SK-N-DZ (cell line): ENCODE results near the gene OR51D1.
A peak's percentile ranks its signal among the peaks of the same experiment; 100 is the strongest.

ENCODE experiments used
- DNase-seq: peaks from one replicate; pipeline ENCODE4 v3.0.0-alpha.2; 2015; ENCODE audit warnings: low spot score

The OR51D1 gene

GRCh38 chr11:4644233-4644632, 7.0 kb downstream of the OR51D1 start:
- no peak for DNase-seq

GRCh38 chr11:4645974-4646373, 8.7 kb downstream of the OR51D1 start:
- DNase-seq = no peak

GRCh38 chr11:4647766-4648165, 10.5 kb downstream of the OR51D1 start:
- peak; percentile 29 for DNase-seq

DNA sequence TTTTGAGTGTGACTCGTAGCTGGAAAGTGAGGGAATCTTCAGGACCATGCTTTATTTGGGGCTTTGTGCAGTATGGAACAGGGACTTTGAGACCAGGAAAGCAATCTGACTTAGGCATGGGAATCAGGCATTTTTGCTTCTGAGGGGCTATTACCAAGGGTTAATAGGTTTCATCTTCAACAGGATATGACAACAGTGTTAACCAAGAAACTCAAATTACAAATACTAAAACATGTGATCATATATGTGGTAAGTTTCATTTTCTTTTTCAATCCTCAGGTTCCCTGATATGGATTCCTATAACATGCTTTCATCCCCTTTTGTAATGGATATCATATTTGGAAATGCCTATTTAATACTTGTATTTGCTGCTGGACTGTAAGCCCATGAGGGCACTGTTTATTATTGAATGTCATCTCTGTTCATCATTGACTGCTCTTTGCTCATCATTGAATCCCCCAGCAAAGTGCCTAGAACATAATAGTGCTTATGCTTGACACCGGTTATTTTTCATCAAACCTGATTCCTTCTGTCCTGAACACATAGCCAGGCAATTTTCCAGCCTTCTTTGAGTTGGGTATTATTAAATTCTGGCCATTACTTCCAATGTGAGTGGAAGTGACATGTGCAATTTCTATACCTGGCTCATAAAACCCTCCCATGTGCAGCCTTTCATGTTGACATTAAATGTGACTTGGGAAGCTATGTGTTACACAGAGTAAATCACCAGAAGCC, 17.5 kb downstream of the OR51D1 start:
- no peak for DNase-seq

DNA sequence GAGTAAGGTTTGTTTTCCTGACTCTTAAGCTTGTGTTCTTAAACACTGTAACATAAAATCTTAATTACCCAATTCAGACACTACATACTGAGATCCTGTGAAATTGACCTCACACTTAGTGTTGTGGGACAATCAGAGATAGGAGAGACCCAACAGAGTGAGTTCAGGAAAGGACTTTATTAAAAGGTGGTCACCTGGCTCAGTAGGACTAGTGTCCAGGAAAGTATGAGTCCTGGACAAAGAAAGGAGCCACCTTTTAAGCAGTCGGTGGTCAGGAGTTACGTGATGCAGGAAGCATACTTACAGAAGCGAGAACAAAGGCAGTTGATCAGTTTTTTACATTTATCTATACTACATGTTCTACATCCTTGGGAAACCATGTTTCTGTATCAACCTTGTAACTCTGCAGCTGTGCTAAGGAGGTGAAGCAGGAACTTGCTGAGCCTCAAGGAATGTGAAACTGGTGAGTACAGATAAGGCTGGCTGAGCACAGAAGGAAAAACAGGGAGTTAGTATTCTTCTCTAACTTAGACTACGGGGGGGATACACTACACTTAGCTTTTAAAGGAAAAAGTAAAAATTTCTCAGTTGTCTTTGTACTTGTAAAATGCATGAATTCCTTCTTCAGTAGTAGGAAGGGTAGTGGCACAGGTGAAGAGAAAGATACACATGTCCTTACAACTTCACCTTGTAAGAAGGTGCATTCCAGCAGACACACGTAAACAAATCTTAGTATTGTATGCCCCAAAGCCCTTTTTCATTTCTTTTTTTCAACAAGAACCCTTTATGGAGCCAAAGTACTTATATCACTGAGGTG, 21.6 kb downstream of the OR51D1 start:
- DNase-seq = no peak

DNA sequence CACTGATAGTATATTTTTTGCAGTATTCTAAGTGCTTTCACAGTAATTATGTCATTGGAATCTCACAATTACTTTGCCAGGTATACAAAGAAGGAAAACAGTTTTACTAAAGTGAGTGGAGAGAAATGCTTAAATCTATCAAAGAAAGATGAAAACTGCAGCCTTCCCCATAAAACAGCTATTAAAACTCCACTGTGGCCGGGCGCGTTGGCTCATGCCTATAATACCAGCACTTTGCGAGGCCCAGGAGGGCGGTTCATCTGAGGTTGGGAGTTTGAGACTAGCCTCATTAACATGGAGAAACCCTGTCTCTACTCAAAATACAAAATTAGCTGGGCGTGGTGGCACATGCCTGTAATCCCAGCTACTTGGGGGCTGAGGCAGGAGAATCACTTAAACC, 25.6 kb downstream of the OR51D1 start:
- DNase-seq = no peak

DNA sequence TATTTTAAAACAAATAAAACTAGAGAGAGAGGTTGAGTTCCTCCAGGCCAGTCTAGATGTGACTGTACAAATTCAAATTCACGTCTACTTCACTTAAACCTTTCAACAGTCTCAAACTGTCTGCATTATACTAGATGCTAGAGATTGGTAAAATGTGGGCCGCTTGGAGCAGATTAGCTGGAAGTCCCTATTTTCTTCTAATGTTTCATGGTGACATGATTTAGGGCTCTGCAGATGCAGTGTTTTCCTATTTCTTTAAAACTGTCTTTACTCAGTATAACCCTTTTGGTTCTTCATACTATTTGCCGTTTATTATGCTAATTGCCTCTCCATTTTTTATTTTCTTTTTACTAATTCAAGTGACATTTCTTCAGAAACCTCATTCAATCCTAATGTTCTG, 26.9 kb downstream of the OR51D1 start:
- no peak for DNase-seq

DNA sequence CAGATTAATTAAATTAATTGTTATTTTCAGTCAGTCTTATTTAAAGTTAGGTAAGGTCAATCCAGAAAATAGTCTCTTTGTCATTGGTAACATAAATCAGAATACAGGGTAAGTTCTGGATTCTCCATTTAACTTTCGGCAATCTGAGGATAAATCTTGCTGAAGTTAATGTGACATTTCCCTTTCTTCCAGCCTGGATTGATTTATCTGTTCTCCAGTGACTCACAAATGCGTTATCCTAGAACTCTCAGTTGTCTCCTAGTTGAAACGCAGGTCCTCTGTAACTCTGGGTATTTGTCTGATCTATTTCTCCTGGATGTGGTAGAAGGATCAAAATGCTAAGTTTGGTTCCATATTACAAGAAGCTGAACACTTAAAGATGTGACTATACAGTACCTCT, 27.5 kb downstream of the OR51D1 start:
- no peak for DNase-seq

DNA sequence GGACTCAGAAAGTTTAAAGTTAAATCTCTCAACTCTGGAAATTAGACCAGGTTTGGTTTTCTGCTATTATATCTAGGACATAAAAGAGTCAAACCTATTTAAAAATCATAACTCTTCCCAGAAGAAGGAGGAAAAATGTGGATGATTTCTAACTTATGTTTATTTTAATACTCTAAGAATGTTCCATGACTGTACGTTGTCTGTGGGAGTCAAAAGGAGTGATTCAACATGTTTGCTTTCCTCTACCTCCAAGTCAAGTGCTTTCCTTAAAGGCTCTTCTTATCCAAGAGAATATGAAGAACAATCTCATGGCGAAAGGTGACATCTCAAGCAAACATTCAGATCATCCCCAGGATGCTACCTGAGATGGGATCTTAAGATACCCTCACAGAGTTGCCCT, 28.1 kb downstream of the OR51D1 start:
- DNase-seq = no peak

GRCh38 chr11:4671741-4672140, 34.5 kb downstream of the OR51D1 start:
- no peak for DNase-seq

DNA sequence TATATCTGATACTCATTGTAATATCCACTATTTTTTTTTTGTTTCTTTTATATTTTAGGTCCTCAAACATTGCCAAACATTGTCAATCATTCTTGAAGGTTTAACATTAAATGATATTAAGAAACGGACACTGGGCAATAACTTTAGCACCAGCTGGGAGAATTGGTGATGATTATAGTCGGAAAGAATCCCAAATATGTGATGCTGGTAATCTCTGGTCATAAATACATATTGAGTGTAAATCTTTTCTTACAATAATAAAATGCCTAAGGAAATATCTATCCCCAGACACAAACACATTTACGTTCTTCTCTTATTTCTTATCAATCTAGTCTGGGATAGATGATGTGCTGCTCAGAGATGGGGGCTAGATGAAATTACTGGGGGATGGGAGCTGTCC, 35.2 kb downstream of the OR51D1 start:
- DNase-seq = no peak

DNA sequence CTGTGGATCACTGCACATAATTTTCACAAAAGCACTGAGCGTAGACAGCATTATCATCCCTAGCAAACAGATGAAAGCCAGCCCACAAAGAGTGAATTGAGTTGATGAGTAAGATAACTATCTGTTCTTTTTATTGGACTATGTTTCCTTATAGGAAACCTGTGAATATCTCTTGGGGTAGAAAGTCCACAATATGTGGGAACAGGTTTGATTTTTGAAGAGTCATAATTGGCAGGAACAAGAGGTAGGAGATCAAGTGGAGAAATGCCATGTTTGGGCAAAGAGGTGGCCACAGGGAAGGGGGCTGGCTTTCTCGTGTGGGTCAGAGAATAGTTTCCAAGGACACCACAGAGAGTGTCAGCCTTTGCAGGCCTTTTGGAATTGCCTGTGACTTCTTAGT, 36.5 kb downstream of the OR51D1 start:
- DNase-seq = no peak

DNA sequence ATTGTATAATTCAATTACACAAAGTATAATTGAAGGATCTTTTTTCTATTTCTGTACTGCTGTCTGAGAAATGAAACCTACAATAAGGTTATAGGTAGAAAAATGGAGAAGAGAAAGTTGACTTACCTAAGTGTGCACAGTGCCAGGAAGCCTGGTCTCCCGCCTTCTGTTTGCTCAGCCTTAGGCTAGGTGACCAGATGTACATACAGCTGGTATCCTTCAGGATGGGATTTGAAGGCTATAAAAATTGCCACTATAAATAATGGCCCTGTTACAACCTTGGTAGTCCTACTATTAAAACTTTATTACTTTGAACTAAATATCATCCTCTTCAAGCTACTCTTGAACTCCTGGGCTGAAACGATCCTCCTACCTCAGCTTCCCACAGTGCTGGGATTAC, 40.7 kb downstream of the OR51D1 start:
- DNase-seq = no peak

GRCh38 chr11:4680341-4680740, 43.1 kb downstream of the OR51D1 start:
- DNase-seq = no peak

GRCh38 chr11:4682623-4683419, 45.5 kb downstream of the OR51D1 start:
- DNase-seq = no peak

- no peak for DNase-seq
These were observed 47.5 kb downstream of the OR51D1 start for GRCh38 chr11:4684631-4685285.
